Dedifferentiated amniotic fluid mesenchymal stem cell (primary cell): ENCODE results near the gene GIPC2.
"Not testable (repeated sequence)": the region's sequence is repeated elsewhere in the genome, so short reads cannot be mapped to it uniquely, and the experiment has no call there.

Experiments used
- DNase-seq: peaks from one replicate; pipeline ENCODE4 v3.0.0-alpha.2; 2016; ENCODE audit errors: extremely low spot score

GIPC2 gene

DNA sequence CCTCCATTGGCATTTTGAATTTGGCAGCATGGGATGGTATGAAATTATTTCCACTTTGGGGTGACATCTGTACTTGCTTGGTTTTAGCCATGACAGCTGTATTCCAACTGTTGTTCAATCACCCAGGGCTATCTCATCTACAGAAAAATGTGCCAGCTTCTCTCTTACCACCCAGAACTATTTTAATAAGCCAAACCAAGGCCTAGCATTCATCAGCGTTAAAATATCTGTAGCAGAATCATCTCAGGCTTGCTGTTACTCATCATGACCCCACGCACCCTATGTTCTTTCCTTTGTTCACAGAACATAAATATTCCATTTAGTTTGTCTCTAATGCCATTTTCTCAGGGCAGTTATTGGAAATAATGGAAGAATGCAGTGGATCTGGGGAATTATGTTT is 49.8 kb downstream of the GIPC2 start:
- peak; percentile 47 for DNase-seq

DNA sequence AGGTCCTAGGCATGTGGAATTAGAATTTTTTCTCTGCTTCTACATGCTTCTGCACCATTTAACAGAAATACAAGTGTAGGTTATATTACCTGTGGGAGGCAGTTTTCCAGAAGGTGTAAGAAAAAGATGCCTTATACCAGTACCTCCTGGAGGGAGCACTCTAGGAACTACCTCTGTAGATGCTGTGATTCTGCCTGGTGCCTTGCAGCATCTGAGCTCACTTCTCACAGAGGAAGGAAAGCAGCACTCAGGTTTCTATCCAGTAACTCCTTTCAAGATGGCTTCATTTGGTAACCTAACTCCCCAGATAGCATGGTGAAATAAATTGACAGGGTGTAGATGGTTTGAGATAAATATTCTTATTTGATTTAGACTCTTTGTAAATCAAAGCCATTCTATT is 50.3 kb downstream of the GIPC2 start:
- DNase-seq: no peak

DNA sequence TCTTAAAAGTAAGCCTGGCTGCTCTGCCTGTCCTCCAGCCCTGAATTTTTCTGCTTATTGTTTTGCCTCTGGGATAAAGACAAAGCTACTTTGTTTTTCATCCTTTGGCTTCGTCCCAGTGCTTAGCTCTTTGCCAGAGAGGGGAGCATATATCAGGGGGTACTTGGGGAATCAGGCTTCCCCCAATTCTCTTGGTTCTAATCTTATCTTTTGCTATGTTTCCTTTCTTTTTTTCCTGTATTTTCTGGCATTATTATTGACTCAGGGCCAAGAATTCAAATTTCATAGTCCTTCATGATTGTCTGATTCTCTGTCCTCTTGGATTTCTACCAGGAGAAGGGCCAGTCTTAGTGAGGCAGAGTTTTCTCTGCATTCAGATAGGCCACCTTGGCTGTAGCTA is 51.2 kb downstream of the GIPC2 start:
- DNase-seq: no peak

DNA sequence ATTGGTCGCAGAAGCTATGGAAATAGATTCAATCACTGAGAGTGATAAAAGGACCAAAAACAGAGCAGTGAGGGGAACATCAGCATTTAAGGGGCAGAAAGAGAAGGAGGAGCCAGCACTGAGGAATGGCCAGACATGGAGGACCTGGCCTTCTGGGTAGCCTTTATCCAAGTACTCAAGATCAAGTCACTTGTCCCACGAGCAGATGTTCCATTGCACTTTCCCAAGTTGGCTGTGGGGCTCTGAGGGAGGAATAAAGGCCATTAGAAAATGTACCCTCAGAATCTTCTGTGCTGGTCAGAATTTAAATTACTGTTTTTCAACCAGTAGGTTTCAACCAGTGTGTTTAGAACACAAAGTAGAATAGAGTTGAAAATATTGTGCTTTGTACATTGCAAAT is 55.3 kb downstream of the GIPC2 start:
- DNase-seq: no peak

DNA sequence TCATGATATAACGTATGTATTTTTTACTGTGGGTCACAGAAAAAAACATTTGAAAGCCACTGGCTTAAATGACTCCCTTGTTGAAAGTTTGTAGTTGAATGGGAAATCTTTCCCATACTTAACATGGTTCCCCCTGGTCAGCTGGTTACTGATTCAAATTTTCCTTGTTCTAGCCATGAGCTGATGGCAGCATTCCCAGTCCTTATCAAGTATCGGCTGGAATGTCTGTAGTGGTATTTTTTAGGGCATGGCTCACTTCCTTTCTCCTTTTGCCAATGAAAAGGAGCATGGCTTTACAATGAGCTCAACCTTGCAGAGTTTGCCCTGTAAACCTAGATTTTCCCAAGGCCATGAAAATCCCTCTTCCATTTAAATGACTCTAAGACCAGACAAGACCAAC is 55.7 kb downstream of the GIPC2 start:
- DNase-seq: peak; percentile 96

DNA sequence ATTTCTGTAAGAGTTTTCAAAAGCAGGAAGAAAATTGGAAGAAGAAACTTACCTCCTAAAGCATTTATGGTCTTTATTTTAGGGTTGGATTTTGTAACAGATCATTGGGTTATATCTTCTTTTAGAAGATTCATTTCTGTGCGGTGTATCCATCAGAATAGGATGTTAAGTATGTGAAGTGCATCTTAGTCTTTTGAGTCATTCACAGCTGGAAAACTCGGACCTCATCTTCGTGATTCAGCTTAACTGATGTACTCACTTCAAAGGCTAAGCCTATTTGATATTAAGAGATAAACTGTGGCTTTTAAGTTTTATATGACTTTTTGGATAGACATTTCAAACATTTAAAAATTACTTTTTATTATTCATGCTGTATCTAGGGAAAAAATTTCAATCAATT is 56.3 kb downstream of the GIPC2 start:
- DNase-seq: peak; percentile 50

DNA sequence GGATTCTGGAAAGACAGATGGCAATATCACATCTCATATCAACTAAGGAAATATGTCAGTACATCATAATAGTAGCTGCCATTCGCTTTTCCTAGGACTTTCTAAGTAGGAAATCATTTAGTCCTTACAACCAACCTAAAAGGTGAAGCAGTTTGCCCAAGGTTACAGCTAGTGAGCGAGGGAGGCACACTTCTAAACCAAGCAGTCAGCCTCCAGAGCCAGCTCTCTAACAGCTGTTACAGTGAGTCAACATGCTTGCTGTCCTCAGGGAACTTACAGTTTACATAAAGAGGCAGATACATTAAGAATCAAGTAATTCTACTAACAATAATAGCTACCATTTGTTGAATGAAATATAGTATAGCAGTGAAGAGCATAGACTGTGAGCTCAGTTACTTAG is 57.1 kb downstream of the GIPC2 start:
- no peak for DNase-seq

DNA sequence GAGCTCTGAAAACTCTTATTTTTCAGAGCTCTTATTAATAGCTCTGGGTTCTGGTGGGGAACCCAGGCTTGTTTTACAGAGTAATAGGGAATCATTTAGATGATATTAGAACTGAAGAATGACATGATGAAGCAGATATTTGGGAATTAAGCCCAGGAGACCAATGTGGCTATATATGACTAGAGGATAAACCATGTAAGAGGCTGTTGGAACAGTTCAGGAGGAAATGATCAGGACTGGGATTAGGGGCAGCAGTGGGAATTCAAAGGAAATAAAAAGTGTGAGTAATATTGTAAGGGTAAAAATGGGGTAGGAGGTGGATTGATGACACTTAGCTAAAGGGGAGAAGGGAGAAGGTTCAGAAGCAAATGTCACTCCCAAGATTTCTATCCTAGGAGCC is 58.6 kb downstream of the GIPC2 start:
- DNase-seq: no peak

DNA sequence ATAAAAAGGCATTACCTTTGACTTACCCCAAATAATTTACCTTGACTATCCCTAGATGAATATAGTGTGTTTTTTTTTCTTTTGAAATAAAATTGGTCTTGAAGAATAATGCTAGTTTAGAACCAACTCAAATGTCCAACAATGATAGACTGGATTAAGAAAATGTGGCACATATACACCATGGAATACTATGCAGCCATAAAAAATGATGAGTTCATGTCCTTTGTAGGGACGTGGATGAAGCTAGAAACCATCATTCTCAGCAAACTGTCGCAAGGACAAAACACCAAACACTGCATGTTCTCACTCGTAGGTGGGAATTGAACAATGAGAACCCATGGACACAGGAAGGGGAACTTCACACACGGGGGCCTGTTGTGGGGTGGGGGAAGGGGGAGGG is 63.9 kb downstream of the GIPC2 start:
- not testable (repeated sequence) for DNase-seq

DNA sequence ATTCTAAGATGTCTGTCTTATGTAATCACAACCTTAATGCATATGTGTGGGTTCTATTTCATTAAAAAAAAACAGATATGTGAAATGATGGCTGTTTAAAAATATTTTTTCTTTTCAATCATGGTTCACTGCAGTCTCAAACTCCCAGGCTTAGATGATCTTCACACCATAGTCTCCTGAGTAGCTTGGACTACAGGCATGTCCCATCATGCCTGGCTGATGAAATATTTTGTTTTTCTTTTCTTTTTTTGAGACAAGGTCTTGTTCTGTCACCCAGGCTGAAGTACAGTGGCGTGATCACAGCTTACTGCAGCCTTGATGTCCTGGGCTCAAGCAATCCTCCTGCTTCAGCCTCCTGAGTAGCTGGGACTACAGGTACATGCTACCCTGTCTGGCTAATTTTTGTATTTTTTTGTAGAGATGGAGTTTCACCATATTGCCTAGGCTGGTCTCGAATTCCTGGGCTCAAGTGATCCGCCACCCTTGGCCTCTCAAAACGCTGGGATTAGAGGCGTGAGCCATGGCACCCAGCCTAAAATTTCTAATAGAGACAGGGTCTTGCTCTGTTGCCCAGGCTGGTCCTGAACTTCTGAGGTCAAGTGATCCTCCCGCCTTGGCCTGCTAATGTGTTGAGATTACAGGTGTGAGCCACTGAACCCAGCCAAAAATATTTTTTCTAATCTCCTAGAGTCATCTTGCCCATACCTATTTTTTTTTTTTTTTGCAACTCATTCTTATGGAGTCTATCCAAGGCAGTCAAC is 67.6 kb downstream of the GIPC2 start:
- DNase-seq: no peak

DNA sequence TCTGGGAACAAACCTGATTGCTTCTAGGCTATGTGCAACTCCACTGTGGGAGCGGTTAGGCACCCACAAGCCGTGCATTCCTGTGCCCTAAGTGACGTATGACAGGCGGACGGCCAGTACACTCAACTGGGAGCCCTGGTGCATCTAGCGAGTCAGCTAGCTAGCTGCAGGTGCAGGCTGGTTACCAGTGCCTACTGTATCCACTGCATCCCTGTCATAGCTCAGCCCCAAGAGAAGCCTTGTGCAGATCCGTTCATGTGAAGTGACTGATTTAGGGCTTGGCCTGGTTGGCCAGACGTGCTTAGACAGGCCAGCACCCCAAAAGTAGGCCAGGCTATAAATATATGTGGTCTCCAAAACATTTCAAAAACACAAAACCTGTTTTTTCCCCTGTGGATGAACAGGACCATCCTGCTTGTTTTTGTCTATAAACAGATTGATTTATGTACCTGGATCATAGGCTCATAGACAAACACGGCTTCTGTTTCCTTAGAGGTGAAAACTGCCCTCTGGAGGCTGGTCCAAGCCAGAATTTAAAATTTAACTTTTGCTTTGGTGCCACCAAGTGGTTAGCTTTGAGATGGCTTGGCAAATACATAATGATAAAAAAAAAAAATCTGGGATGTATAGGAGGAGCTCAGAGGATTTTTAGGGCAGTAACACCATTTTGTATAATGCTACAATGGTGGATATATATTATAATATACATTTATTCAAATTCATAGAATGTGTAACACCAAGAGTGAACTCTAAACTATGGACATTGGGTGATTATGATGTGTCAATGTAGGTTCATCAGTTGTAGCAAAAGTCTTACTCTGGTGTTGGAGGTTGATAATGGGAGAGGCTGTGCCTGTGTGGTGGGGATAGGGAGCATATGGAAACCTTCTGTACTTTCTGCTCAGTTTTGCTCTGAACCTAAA is 68.5 kb downstream of the GIPC2 start:
- peak; percentile 80 for DNase-seq

DNA sequence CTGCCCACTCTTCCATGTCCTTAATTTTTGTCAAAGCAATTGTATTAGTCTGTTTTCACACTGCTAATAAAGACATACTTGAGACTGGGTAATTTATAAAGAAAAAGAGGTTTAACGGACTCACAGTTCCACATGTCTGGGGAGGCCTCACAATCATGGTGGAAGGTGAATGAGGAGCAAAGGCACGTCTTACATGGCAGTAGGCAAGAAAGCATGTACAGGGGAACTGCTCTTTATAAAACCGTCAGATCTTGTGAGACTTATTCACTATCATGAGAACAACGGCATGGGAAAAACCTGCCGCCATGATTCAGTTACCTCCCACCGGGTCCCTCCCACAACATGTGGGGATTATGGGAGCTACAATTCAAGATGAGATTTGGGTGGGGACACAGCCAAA is 74.7 kb downstream of the GIPC2 start:
- DNase-seq: not testable (repeated sequence)

DNA sequence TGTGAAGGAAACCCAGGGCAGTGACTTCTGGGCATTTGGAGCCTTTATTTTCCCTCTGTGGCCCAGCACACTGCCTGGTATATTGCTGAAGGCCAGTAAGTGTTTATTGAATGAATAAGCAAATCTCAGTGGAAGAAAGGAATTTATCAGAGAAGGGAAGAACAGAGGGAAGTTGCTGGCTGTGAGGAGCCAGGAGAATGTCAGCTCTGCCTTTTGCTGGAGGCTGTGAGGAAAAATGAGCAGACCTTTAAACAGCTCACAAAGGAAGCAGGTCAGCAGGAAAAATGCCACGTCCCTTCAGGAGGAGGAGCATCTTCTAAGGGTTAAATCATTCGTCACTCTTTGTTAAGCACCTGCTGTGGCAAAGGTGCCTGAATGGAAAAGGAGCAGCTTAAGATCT is 75.9 kb downstream of the GIPC2 start:
- DNase-seq: no peak

DNA sequence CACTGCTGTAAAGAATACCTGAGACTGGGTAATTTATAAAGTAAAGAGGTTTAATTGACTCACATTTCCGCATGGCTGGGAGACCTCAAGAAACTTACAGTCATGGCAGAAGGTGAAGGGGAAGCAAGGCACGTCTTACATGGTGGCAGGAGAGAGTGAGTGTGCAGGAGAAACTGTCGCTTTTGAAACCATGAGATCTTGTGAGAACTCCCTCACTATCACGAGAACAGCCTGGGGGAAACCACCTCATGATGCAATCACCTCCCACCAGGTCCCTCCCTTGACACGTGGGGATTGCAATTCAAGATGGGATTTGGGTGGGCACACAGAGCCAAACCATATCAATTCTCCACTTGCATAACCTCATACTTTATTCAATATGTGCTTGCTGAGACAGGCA is 76.6 kb downstream of the GIPC2 start:
- DNase-seq: no peak

DNA sequence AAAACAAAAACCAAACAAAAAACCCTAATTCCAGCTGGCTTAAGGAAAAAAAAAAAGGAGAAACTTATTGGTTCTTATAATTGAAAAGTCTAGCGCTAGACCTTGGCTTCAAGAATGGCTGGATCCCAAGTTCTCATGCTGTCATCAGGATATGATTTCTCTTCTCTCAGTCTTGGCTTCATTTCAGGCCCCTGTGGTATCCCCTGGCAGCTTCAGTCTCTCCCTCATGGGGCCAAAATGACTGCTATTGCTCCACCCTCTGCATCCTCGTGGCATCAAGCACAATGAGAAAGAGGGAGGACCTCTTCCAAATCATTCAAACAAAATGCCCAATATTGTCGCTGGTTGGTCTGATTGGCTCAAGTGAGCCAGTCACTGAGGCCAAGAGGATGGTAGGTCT is 80.7 kb downstream of the GIPC2 start:
- DNase-seq: no peak

DNA sequence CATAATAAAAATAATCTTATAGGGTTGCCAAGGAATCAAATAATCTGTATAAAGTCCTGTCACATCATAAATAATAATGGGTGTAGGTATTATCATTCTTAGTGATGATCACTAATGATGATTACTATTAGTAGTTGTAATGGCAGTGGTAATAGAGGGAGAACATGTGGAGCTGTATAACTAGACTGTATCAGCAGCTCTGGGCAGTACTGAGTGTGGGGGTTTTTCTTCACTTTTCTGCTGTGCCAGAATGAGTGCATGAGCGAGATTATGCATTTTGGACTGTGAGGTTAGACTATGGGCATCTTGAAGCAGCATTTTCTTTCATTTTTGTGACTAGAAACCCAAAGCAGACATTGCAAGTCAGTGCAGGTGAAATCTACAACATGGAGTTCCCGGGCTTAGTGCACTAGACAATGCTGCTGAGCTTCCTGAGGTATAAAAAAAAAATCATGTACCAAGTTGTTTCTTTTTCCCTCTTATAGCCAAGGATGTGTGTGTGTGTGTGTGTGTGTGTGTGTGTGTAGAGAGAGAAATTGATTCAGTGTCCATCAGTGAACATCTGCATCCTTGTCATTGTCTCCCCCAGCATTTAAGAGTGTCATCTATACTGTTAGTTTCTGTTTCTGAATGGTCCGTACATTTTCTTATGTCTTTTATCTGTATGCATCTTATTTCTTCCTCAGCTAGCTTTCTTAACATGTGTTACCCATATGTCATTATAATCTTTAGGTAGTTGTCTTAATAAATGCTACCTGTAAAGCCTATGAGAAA is 86.6 kb downstream of the GIPC2 start:
- no peak for DNase-seq

DNA sequence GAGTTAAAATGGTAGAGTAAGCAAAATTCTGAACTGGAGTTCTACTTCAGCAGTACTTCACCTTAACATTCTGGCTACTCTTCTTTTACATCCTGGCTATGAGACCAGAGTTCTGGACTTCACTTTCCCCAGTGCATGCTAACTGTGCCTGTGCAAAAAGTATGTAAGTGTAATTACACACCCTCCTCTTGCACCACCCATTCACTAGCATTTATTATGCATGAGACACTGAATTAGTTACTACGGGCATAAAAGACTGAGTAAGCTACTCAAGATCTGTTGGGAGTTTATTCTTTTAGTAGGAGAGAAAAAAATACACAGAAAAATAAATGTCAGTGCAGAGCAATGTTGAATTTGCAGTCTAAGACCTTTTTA is 87.2 kb downstream of the GIPC2 start:
- no peak for DNase-seq

DNA sequence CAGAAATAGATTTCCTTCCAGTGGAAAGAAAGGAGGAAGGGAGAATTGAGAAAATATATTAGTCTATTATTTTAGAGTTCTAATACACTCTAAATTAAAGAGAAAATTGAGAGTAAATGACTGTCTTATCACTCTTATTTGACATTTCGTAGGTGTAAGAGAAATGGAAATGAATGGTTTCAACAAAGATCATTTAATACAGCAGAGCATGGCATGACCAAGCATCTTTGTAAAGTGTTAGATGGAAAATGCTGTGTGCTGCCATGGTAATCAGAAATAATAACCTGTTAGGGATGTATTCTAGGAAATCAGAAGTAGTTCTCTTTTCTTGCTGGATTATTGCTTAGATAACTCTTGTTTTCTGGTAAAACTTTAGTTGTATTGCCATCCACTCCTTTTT is 90.9 kb downstream of the GIPC2 start:
- no peak for DNase-seq

DNA sequence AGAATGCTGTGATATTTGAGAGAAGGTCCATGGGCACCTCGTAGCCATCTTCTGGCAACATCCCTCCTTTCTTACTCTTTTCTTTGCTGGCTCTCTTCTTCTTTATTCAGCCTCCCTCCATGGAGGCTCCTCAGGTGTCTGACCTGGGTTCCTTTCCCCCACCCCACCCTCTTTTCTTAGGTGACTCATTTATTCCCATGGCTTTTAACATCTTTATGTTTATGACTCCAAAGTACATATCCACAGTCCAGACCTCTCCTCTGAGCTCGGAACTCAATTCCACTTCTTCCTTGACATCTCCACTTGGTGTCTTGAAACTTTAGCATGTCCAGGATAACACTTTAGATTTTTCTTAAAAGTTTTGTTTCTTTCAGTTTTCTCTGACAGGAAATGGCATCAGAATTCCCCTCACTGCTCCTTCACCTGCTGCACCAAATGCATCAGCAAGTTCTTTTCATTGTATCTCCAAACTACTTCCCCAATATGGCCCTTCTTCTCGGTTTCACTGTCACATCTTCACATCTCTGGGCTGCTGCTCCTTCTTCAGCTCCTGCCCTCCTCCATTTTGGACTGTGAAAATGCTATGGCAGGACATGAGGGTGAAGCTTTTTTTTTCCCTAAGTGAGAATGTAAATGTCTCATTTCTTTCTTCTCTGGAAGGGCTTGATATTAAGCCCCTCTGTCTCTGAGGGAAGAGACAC is 95.9 kb downstream of the GIPC2 start:
- no peak for DNase-seq

DNA sequence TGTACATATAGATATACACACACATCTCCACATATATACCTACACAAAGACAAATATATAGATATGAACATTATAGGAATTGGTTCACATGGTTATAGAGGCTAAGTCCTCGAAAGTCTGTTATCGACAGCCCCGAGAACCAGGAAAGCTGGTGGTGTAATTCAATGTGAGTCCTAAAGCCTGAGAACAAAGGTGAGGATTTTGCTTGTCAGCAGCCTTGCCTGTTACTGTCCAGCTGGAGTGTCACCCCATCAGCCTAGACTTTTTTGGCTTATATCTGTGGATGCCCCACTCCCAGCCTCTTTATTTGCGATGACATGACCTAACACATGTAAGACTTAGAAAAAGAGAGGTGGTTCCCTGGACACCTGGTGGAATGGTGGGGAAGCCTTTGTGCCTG is 97.0 kb downstream of the GIPC2 start:
- DNase-seq: no peak

DNA sequence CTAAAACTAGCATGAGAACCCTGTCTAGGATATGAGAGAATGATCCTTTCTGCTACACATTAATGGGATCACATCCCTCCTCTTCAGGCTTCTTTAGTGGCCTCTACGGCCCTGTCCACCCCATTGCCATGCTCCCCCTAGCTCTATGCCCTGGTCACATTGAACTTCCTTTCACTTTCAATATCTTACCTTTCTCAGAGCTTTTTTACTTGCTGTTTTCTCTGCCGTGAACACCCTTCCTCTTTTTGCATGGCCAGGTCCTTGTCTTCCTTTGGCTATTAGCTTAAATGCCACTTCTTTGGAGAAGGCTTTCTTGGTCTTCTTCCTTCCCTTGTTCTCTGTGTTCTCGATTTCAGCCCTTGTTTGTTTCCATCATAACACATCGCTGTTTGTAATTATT is 97.4 kb downstream of the GIPC2 start:
- DNase-seq: no peak

DNA sequence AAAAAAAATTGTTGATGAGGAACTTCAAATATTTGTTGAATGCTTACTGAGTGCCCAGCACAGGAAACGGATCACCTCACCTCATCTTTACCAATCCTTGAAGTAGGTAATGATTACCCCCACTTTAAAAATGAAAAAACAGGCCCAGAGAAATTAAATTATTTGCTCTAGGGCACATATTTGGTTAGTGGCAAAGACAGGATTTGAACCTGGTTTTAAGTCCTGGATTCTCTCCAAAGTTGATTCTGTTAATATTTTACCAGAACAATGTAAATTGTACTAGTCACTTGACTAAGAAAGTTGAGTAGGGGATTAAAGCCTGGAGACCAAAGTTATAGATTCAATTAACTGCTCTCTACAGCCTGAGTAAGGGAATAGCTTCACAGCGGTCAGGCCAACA is 97.9 kb downstream of the GIPC2 start:
- DNase-seq: no peak
